GM19468 (cell line): Measurements from ENCODE around the gene TPST2.

Source experiments
- ATAC-seq: cut with Tn5 transposase; IDR thresholded peaks from one replicate; pipeline ENCODE4 v1.9.1; 2021; ENCODE audit warnings: mild to moderate bottlenecking, moderate library complexity, moderate number of reproducible peaks; ENCODE audit not compliant: unreplicated experiment; ENCODE audit errors: extremely low read depth

The TPST2 gene

DNA sequence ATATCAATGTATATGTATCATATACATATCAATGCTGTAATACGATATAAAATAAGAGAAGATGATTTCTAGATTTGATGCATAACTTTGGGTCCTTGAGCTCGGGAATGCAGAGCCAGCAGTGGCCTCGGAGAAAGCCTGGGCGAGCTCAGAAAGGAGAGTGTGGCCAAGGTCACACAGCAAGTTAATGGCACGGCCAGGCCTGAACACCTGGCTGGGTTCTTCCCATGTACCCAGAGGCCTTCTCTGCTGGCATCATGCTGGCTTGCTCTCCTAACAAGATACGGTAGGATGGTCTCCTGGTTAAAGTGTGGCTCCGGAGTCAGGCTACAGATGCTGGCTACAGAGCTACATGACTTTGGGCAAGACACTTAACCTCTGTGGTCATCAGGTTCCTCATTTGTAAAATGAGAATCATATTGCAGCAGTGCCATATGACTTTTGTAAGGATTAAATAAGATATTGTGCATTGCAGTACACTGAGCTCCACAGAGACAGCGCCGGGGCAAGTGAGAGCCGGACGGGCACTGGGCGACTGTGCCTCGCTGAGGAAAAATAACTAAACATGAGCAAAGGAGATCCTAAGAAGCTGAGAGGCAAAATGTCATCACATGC, 29.9 kb downstream of the TPST2 start:
- no peak for ATAC-seq

DNA sequence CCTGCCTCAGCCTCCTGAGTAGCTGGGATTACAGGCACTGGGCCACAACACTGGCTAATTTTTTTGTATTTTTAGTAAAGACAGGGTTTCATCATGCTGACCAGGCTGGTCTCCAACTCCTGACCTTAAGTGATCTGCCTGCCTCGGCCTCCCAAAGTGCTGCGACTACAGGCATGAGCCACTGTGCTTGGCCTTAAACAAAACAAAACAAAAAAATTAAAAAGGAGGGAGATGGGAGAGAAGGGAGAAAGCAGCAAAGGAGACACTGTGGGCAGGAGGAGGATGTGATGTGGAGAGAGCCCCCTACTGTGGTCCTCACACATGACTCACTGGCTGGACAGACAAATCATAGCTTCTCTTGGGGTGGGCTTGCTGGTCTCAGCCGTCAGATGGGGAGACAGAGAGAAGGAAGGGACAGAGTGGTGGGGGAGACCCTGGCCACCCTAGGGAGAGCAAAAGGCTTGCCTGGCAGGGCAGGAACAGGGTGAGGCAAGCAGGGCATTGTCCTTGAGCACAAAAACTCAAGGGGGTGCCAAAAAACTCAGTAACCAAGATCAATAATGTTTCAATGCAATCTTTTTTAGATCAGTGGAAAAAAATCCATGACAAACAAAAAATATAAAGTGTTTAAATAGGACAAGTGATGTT, 31.6 kb downstream of the TPST2 start:
- ATAC-seq: no peak

DNA sequence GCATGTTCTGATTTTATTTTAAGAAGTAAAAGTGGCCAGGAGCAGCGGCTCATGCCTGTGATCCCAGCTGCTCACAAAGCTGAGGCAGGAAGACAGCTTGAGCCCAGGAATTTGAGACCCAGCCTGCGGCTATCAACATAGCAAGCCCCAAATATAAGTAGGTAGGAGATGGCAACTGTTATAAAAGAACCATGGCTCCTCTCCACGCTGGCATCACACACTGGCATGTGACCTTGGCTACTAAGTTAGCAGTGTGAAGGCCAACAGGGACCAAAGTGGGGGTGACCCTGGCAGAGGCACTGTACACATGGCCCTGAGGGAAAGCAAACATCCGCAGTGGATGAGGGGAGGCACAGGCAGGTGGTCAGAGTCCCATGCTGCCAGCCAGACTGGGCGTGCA, 33.0 kb downstream of the TPST2 start:
- no peak for ATAC-seq

DNA sequence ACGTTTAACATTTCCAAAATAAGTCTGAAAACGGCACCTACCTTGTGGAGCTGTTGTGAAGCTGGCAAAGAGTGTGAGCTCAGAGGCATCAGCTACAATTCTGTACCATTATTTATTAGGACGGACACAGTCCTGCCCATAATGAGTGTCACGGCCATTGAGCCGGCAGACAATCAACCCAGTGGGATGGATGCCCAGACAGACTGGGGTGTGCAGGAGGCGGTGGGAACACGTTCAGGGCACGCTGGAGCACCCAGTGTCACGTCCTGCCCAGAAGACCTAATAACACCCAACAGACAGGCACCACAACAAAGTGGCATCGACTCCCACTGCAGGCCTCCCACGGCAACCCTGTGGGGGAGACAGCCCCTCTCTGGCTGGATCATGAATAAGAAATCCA, 34.5 kb downstream of the TPST2 start:
- ATAC-seq: no peak

DNA sequence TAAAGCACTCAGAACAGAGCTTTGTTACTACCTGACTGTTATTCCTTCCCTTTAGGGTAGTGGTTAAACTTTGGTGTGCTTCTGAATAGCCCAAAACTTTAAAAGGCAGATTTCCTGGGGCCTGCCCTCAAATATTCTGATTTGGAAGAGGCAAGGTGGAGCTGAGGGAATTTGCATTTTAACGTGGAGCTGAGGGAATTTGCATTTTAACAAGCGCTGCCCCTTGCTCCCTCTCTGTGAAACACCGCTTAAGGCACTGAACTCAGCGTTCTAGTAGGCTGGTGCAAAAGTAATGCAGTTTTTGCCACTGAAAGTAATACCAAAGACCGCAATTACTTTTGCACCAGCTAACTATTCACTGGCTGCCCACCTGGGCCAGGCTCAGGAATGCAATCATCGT, 35.0 kb downstream of the TPST2 start:
- ATAC-seq: no peak

DNA sequence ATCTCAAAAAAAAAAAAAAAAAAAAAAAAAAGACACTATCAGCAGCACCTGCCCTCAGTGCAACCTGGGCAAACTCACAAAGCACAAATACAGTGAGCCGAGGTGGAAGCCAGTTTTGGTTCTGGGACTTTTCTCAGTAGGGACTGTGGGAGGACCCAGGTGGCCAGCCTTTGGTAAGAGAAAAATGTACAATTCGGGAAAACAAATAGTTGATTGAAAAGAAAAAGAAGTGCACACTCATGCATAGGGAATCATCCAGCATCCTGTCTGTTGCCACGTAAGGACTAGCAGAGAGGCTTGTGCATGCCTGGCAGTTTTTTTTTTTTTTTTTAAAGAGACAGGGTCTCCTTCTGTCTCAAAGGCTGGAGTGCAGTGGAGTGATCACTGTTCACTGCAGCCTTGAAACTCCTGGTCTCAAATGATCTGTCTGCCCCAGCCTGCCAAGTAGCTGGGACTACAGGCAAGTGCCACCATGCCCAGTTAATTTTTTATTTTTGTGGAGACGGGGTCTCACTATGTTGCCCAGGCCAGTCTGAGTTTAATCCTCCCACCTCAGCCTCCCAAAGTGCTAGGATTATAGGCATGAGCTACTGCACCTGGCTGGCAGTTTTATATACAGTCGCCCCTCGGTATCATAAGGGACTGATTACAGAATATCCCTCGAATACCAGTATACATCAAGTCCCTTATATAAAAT, 36.7 kb downstream of the TPST2 start:
- no peak for ATAC-seq

- no peak for ATAC-seq
Measured at GRCh38 chr22:26552466-26552865, 37.5 kb downstream of the TPST2 start.

DNA sequence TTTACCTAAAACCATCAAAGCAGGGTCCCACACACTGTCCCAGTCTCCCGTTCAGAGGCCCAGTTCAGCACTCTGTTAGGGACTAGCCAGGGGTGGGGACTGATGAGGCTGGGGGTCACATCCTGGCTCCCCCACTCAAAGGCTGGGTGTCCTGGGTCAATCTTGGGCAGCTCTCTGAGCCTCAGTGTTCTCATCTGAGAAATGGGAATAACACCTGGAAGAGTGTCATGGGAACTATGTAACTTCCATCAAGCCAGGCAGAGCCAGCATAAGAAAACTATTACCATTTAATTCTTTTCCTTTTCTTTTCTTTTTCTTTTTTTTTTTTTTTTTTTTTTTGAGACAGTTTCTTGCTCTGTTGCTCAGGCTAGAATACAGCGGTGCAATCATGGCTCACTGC, 38.4 kb downstream of the TPST2 start:
- ATAC-seq: no peak

DNA sequence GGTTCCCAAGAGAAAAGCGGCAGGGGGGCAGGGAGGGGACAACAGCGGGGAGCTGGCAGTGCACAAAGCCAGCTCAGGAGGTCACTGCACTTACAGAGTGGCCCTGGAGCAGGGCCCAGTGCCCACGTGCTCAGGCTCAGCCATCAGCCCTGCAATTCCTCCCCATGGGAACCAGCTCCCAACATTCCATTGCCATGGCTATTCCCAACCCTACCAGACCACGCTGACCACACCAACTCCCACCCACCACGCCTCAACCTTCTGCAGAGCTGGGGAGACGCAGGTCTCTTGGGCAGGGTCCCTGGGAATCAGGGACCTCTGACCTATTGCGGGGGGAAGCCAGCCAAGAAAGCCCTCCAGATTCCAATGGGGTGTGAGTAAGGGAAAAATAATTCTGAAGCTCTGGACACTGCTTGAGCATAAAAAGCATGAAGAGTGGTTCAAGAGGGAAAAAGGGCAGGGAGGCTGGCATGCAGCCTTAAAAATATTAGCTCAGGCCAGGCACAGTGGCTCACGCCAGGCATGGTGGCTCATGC, 39.4 kb downstream of the TPST2 start:
- ATAC-seq: no peak

DNA sequence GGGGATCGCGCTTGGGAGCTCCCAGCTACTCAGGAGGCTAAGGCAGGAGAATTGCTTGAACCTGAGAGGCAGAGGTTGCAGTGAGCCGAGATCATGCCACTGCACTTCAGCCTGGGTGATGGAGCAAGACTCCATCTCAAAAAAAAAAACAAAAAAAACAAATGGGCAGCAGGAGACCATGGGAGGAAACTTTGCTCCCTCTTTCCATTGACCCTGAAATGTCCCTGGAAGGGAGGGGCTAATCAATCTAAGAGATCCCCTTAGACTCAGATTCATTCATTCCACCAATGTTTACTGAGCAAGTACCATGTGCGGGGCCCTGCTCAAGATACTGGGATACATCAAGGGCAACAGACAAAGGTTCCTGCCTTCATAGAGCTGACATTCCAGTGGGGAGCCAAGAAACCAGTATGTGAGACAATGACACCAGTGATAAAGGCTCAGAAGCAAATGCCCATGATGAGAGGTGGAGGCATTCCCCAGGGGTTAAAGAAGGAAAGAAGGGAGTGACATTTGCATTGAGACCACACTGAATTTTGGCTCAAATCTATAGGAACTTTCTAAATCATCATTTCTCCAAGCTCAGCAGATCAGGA, 39.9 kb downstream of the TPST2 start:
- ATAC-seq: no peak

DNA sequence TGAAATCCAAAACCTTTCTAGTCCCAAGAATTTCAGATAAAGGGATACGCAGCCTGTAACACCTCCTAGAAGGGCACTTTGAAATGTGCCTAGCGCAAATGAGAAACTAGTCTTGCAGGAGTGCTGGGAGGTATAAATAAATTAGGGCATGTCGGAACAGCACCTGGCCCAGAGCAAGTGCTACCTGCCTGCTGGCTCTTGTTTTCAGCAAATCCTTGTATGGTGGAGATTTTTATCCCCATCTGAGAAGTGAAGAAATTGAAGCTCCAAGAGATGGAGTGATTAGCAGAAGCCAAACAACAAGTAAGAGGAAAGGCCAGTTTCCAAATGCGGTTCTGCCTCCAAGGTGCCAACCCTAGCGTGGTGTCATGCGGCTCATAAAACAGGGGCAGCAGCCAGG, 40.9 kb downstream of the TPST2 start:
- ATAC-seq: no peak

GRCh38 chr22:26548303-26548702, 41.6 kb downstream of the TPST2 start:
- ATAC-seq: no peak

GRCh38 chr22:26547837-26548236, 42.1 kb downstream of the TPST2 start:
- no peak for ATAC-seq

GRCh38 chr22:26547426-26547825, 42.5 kb downstream of the TPST2 start:
- ATAC-seq: no peak

- ATAC-seq: no peak
Measured at GRCh38 chr22:26546282-26546681, 43.6 kb downstream of the TPST2 start.

GRCh38 chr22:26545827-26546226, 44.1 kb downstream of the TPST2 start:
- no peak for ATAC-seq

DNA sequence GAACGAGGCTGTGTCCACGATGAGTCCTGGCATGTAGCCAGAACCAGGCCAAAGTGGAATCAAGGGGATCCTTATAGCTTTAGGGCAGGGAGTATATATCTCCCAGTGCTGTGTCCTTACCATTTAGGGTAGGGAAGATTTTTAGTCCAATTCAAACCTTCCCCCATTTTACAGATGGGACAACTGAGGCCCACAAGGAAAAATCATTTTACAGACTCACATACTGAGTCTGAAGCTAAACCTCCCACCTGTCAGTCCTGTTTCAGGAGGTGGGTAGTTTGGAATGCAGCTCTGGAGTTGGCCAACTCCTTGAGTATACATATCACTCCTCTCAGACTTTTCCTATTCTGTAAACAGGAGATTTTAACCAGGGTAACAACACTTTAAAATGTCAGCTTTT, 44.5 kb downstream of the TPST2 start:
- ATAC-seq: no peak

DNA sequence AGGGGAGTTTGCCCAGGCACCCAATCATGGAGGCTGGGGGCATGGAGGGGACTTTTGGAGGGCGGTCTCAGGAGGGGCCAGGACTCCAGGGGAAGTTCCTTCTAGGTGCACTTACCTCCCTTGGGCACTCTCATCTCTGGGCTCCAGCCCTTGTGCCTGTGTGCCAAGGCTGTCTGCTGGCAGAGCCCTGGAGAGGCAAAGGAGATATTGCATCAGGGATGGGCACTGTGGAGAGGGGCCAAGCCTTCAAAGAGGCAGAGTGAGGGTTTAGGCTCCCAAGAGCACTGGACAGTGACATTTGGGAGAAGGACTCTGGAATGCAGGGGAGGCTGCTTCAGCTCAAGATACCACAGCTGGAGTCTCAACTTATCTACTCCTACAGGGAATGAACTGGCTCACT, 45.4 kb downstream of the TPST2 start:
- no peak for ATAC-seq

GRCh38 chr22:26542831-26543230, 47.1 kb downstream of the TPST2 start:
- ATAC-seq: no peak

GRCh38 chr22:26541167-26541819, 48.6 kb downstream of the TPST2 start:
- ATAC-seq: no peak

DNA sequence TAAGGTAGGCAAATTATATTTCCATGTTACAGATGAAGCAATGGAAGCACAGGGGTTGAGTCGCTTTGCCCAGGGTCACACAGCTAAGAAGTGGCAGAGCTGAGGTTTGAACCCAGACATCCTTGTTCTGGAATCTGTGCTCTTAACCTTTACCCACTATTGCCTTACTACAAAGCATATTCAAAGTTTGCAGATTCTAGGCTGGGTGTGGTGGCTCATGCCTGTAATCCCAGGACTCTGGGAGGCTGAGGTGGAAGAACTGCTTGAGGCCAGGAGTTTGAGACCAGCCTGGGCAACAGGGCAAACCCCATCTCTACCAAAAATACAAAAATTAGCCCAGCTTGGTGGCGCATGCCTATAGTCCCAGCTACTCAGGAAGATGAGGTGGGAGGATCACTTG, 49.8 kb downstream of the TPST2 start:
- no peak for ATAC-seq
